H9 (cell line): ENCODE data around the gene ZNF366. TPM values are rescaled to one million over a fixed set of nuclear protein-coding genes. Genes with fewer than 3 reads are reported as not detected.

Experiments used
- DNase-seq: peaks from one replicate; pipeline ENCODE4 v3.0.0-alpha.2; 2017
- H2AFZ ChIP-seq: one replicate; pipeline ENCODE4 v1.6.1; 2013; ENCODE audit warnings: mild to moderate bottlenecking, low read length, control low read depth, moderate library complexity
- H2AK5ac ChIP-seq: 2 replicates; pipeline ENCODE4 v1.6.1; 2013; ENCODE audit warnings: low read length, control low read depth, mixed read lengths; ENCODE audit not compliant: insufficient read length
- H2BK120ac ChIP-seq: one replicate; pipeline ENCODE4 v1.6.1; 2013; ENCODE audit warnings: low read depth, mild to moderate bottlenecking, low read length, control low read depth, inconsistent platforms; ENCODE audit not compliant: poor library complexity, severe bottlenecking
- H2BK12ac ChIP-seq: 2 replicates; pipeline ENCODE4 v1.6.1; 2013; ENCODE audit warnings: low read length, control low read depth, mixed read lengths, low read depth; ENCODE audit not compliant: insufficient read length
- H2BK15ac ChIP-seq: 2 replicates; pipeline ENCODE4 v1.6.1; 2013; ENCODE audit warnings: low read depth, low read length, control low read depth
- H2BK20ac ChIP-seq: one replicate; pipeline ENCODE4 v1.6.1; 2013; ENCODE audit warnings: low read depth, mild to moderate bottlenecking, low read length, control low read depth, inconsistent platforms; ENCODE audit not compliant: poor library complexity, severe bottlenecking
- H2BK5ac ChIP-seq: 2 replicates; pipeline ENCODE4 v1.6.1; 2013; ENCODE audit warnings: low read length, control low read depth, mixed read lengths; ENCODE audit not compliant: insufficient read length
- H3K14ac ChIP-seq: 2 replicates; pipeline ENCODE4 v1.6.1; 2013; ENCODE audit warnings: low read length, control low read depth; ENCODE audit not compliant: insufficient read depth
- H3K18ac ChIP-seq: 2 replicates; pipeline ENCODE4 v1.6.1; 2013; ENCODE audit warnings: low read depth, mild to moderate bottlenecking, mixed read lengths, low read length, control low read depth; ENCODE audit not compliant: insufficient read length
- H3K23ac ChIP-seq: 2 replicates; pipeline ENCODE4 v1.6.1; 2013; ENCODE audit warnings: low read length, control low read depth, mixed read lengths, low read depth; ENCODE audit not compliant: insufficient read length
- H3K23me2 ChIP-seq: 2 replicates; pipeline ENCODE4 v1.6.1; 2013; ENCODE audit warnings: low read depth, mild to moderate bottlenecking, mixed read lengths, low read length, control low read depth; ENCODE audit not compliant: insufficient read length, poor library complexity, severe bottlenecking
- H3K27ac ChIP-seq: 2 replicates; pipeline ENCODE4 v1.5.1; 2013; ENCODE audit warnings: low read length, control low read depth, mixed read lengths, low read depth; ENCODE audit not compliant: insufficient read length
- H3K27me3 ChIP-seq: 2 replicates; pipeline ENCODE4 v1.6.1; 2013; ENCODE audit warnings: low read length, control low read depth, inconsistent platforms; ENCODE audit not compliant: insufficient read depth
- H3K4ac ChIP-seq: 2 replicates; pipeline ENCODE4 v1.6.1; 2013; ENCODE audit warnings: low read depth, mild to moderate bottlenecking, control low read depth, inconsistent platforms, low read length, moderate library complexity
- H3K4me1 ChIP-seq: 2 replicates; pipeline ENCODE4 v1.6.1; 2013; ENCODE audit warnings: low read length, control low read depth, inconsistent platforms; ENCODE audit not compliant: insufficient read depth
- H3K4me2 ChIP-seq: 2 replicates; pipeline ENCODE4 v1.6.1; 2013; ENCODE audit warnings: low read length, control low read depth, mixed read lengths; ENCODE audit not compliant: insufficient read length, insufficient read depth
- H3K56ac ChIP-seq: 2 replicates; pipeline ENCODE4 v1.6.1; 2013; ENCODE audit warnings: low read depth, mild to moderate bottlenecking, mixed read lengths, low read length, control low read depth; ENCODE audit not compliant: insufficient read length
- H3K79me1 ChIP-seq: 2 replicates; pipeline ENCODE4 v1.6.1; 2013; ENCODE audit warnings: low read depth, mild to moderate bottlenecking, moderate library complexity, low read length, control low read depth, inconsistent platforms; ENCODE audit not compliant: insufficient read depth, poor library complexity, severe bottlenecking
- H3K79me2 ChIP-seq: 2 replicates; pipeline ENCODE4 v1.6.1; 2013; ENCODE audit warnings: low read length, control low read depth, inconsistent platforms; ENCODE audit not compliant: insufficient read depth
- H3K9ac ChIP-seq: 2 replicates; pipeline ENCODE4 v1.6.1; 2013; ENCODE audit warnings: low read length, control low read depth, mixed read lengths; ENCODE audit not compliant: insufficient read length; ENCODE audit errors: extremely low read depth
- H3K9me3 ChIP-seq: one replicate; pipeline ENCODE4 v1.6.1; 2013; ENCODE audit warnings: low read depth, low read length, inconsistent platforms; ENCODE audit not compliant: control insufficient read depth
- H3T11ph ChIP-seq: one replicate; pipeline ENCODE4 v1.6.1; 2013; ENCODE audit warnings: mild to moderate bottlenecking, low read length, control low read depth, inconsistent platforms
- H4K20me1 ChIP-seq: one replicate; pipeline ENCODE4 v1.6.1; 2013; ENCODE audit not compliant: control insufficient read depth, insufficient read length, insufficient read depth
- H4K5ac ChIP-seq: 2 replicates; pipeline ENCODE4 v1.6.1; 2013; ENCODE audit warnings: low read depth, mild to moderate bottlenecking, mixed read lengths, low read length, control low read depth; ENCODE audit not compliant: insufficient read length
- H4K8ac ChIP-seq: replicated peaks from 2 replicates; pipeline ENCODE4 v1.6.1; 2013; ENCODE audit warnings: low read length, control low read depth, mixed read lengths, low read depth; ENCODE audit not compliant: insufficient read length
- H4K91ac ChIP-seq: 2 replicates; pipeline ENCODE4 v1.6.1; 2013; ENCODE audit warnings: low read depth, mild to moderate bottlenecking, moderate library complexity, mixed read lengths, low read length, control low read depth; ENCODE audit not compliant: insufficient read length
- H3K27ac Mint-ChIP-seq, 3 experiments: 2 replicates in 2 of 3; 3 replicates in 1 of 3; pipeline ENCODE4 v1.8.0; 2020 to 2021; ENCODE audit warnings: mixed read lengths in 3 of 3, mild to moderate bottlenecking in 1 of 3, moderate library complexity in 1 of 3
- H3K27me3 Mint-ChIP-seq: 2 replicates; pipeline ENCODE4 v1.8.0; 2021; ENCODE audit warnings: low read depth, mild to moderate bottlenecking, moderate library complexity, mixed read lengths
- H3K36me3 Mint-ChIP-seq, 3 experiments: 2 replicates in 2 of 3; 3 replicates in 1 of 3; pipeline ENCODE4 v1.8.0; 2020 to 2021; ENCODE audit warnings: low read depth in 3 of 3, mixed read lengths in 3 of 3; ENCODE audit not compliant: insufficient read depth in 1 of 3
- H3K4me1 Mint-ChIP-seq, 2 experiments: 2 replicates each; pipeline ENCODE4 v1.8.0; 2020; ENCODE audit warnings: mixed read lengths in 2 of 2
- H3K4me3 Mint-ChIP-seq, 2 experiments: 2 replicates in 1 of 2; 3 replicates in 1 of 2; pipeline ENCODE4 v1.8.0; 2020 to 2021; ENCODE audit warnings: mild to moderate bottlenecking in 2 of 2, mixed read lengths in 2 of 2, moderate library complexity in 1 of 2
- H3K9me3 Mint-ChIP-seq, 2 experiments: 2 replicates in 1 of 2; 3 replicates in 1 of 2; pipeline ENCODE4 v1.8.0; 2020; ENCODE audit warnings: mild to moderate bottlenecking in 2 of 2, mixed read lengths in 2 of 2, moderate library complexity in 1 of 2
- CTCF ChIP-seq: fragments of 200-600 bp; sonication (generic); conservative IDR thresholded peaks from 3 replicates; pipeline ENCODE4 v1.8.0; 2021; ENCODE audit warnings: antibody characterized with exemption, mild to moderate bottlenecking
- total RNA-seq: library from RNA; stranded (reverse); gene quantifications from 2 replicates; pipeline ENCODE4 v1.2.1, GENCODE V29; 2021

The ZNF366 gene
- total RNA-seq, 1 experiment from 2014 or later = not detected

- H4K20me1 ChIP-seq = no peaks in the 10 kb centered on the region
- no peak overlapping the region for H3K56ac ChIP-seq
- H2AFZ ChIP-seq = no peak overlapping the region
- Mint-ChIP-seq H3K4me3 (no peak overlapping the region), H3K4me1 (peaks cover 0 to 4% of the 10 kb centered on the region in 2 experiments; a peak in 1 of 4 replicates), H3K9me3 (no peaks in the 10 kb centered on the region), H3K27ac (no peak overlapping the region), H3K27me3 (peaks cover 1% of the 10 kb centered on the region), H3K36me3 (no peaks in the 10 kb centered on the region)
- H3K9me3 ChIP-seq = no peaks in the 10 kb centered on the region
- H2BK5ac ChIP-seq = no peak overlapping the region
- no peak overlapping the region for H3K14ac ChIP-seq
- no peak overlapping the region for H2BK20ac ChIP-seq
- no peak overlapping the region for H4K8ac ChIP-seq
- H3K27ac ChIP-seq = no peak overlapping the region
- DNase-seq = no peak
- no peaks in the 10 kb centered on the region for H3K23me2 ChIP-seq
- no peak overlapping the region for H3K23ac ChIP-seq
- H2BK15ac ChIP-seq = no peak overlapping the region
- no peaks in the 10 kb centered on the region for H3K27me3 ChIP-seq
- H3K79me1 ChIP-seq = no peaks in the 10 kb centered on the region
- no peak overlapping the region for H4K5ac ChIP-seq
- TF ChIP-seq CTCF = no peak
- H3T11ph ChIP-seq = no peak overlapping the region
- H3K4me1 ChIP-seq = no peaks in the 10 kb centered on the region
- no peak overlapping the region for H3K18ac ChIP-seq
- no peaks in the 10 kb centered on the region for H3K79me2 ChIP-seq
- no peak overlapping the region for H2BK12ac ChIP-seq
- H2BK120ac ChIP-seq = no peak overlapping the region
- no peak overlapping the region for H2AK5ac ChIP-seq
- no peak overlapping the region for H3K9ac ChIP-seq
- H3K4me2 ChIP-seq = no peak overlapping the region
- no peak overlapping the region for H3K4ac ChIP-seq
- H4K91ac ChIP-seq = no peak overlapping the region
Observed at GRCh38 chr5:72426019-72426418, 81.2 kb downstream of the ZNF366 start.
